ENCODE results near the gene SDCCAG8. TPM values are rescaled to one million over a fixed set of nuclear protein-coding genes. Genes with fewer than 3 reads are reported as not detected.
A peak's percentile ranks its signal among the peaks of the same experiment; 100 is the strongest.
"Not testable (repeated sequence)": the region's sequence is repeated elsewhere in the genome, so short reads cannot be mapped to it uniquely, and the experiment has no call there.

SDCCAG8 gene
- 40.2 and 43.9 TPM in 2 replicates for total RNA-seq (2012; rRNA removed)

DNA sequence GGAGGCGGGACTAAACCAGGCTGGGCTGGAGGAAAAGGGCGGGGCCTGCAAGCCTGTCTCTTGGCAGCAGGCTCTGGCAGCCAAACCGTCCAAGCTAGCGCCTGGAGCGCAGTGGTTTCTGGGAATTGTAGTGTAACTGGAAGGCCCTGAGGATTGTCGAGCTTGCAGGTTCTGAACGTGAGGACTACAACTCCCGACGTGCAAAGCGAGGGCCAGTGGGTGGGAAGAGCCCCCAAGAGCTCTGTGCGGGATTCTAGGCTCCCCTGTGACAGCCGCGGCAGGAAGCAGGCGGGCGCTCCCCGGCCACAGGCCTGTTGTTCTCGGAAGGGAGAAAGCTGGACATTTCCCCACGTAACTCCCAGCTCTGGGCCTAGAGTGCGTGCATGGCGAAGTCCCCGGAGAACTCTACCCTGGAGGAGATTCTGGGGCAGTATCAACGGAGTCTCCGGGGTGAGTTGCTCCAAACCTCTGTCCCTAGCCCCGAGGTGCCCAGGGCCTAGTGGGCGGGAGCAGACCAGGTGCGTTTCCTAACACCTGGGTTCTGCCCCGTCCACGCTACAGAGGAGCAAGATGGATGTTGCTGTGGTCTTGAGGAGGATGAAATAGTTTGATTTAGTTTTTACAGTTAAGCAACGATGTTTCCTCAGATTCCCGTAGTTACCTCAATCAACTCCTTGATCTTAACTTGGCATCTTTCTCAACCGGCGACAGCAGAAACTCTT lies at the start of gene SDCCAG8:
SDCCAG8 (plus strand) TSS at position 251 of the 722 bp plus-strand sequence; CDS start at position 384, 133 bp downstream.
- Histone ChIP-seq H3K36me3 (ENCODE audit: insufficient read depth, low read length) (no peaks in the 10 kb centered on the region), H3K4me2 (ENCODE audit: low read length) (peak within 1 kb of the TSS; percentile 93), H3K9ac (ENCODE audit: low read depth, low read length) (peak within 1 kb of the TSS; percentile 89), H3K27me3 (ENCODE audit: control insufficient read depth, insufficient read depth, low read length) (no peaks in the 10 kb centered on the region), H3K9me3 (replicated peaks; ENCODE audit: low read length) (no peaks in the 10 kb centered on the region), H3K4me1 (ENCODE audit: control insufficient read depth, insufficient read depth, low read length) (peaks cover 23% of the 10 kb centered on the region), H3K4me3 (ENCODE audit: low read length) (peak within 1 kb of the TSS; percentile 98)

DNA sequence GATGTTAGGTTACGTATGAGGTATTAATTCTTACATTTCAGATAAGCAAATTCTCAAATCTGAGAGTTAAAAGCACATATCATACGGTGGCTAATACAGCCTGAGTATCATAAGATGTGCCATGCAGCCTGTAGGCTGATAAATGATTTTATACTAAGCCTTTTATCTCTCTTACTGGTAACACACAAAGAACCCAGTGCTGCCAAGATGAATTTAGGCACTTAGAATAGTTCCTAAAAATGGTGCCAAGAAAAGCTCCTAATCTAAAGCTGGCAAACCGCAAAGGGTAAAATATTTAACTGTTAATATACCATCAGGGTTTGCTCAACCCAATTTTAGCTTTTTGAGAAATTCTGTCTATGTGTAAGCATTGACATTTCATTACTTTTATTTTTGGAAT lies 43.9 kb upstream of the SDCCAG8 start:
- H3K4me2 ChIP-seq (ENCODE audit: low read length); H3K9ac ChIP-seq (ENCODE audit: low read depth, low read length): not testable (repeated sequence)
- peaks cover 21% of the 10 kb centered on the region for H3K4me1 ChIP-seq (ENCODE audit: control insufficient read depth, insufficient read depth, low read length)

GRCh38 chr1:243213045-243213787 lies 42.6 kb upstream of the SDCCAG8 start:
- Histone ChIP-seq H3K4me3 (ENCODE audit: low read length) (no peak overlapping the region), H3K9me3 (replicated peaks; ENCODE audit: low read length) (no peaks in the 10 kb centered on the region), H3K4me1 (ENCODE audit: control insufficient read depth, insufficient read depth, low read length) (peaks cover 21% of the 10 kb centered on the region), H3K4me2 (ENCODE audit: low read length) (peak overlapping the region; percentile 40), H3K36me3 (ENCODE audit: insufficient read depth, low read length) (peaks cover 10% of the 10 kb centered on the region), H3K9ac (ENCODE audit: low read depth, low read length) (peak overlapping the region; percentile 60), H3K27me3 (ENCODE audit: control insufficient read depth, insufficient read depth, low read length) (no peaks in the 10 kb centered on the region)

More for the DNA sequence above, 43.9 kb upstream of the SDCCAG8 start:
- not testable (repeated sequence) for H3K4me3 ChIP-seq (ENCODE audit: low read length); H3K27me3 ChIP-seq (ENCODE audit: control insufficient read depth, insufficient read depth, low read length); H3K36me3 ChIP-seq (ENCODE audit: insufficient read depth, low read length); H3K9me3 ChIP-seq (replicated peaks; ENCODE audit: low read length)

DNA sequence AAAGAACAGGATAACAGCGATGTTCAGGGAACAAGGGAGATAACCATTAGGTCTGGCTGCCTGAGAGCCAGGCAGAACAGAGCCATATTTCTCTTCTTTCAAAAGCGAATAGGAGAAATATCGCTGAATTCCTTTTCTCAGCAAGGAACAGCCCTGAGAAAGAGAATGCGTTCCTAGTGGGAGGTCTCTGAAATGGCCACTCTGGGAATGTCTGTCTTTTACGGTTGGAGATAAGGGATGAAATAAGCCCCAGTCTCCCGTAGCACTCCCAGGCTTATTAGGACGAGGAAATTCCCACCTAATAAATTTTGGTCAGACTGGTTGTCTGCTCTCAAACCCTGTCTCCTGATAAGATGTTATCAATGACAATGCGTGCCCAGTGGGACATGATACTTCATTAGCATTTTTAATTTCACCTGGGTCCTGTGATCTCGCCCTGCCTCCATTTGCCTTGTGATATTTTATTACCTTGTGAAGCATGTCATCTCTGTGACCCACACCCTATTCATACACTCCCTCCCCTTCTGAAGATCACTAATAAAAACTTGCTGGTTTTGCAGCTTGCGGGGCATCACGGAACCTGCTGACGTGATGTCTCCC lies 40.5 kb upstream of the SDCCAG8 start:
- H3K4me3 ChIP-seq (ENCODE audit: low read length); H3K9me3 ChIP-seq (replicated peaks; ENCODE audit: low read length): not testable (repeated sequence)
- peaks cover 27% of the 10 kb centered on the region for H3K36me3 ChIP-seq (ENCODE audit: insufficient read depth, low read length)

DNA sequence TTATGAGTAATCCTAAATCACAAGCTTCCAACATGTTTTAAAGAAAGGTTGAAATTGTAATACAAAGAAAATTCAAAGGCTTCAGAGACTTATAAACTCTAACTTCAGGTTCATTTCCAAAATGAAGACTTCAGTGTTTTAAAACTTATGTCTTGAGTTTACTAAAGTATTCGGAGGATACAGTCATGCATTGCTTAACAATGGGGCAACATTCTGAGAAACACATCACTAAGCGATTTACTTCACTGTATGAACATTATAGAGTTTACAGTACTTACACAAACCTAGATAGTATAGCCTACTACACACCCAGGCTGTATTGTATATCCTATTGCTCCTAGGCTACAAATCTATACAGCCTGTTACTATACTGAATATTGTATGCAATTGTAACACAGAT lies 39.1 kb upstream of the SDCCAG8 start:
- H3K9me3 ChIP-seq (replicated peaks; ENCODE audit: low read length) = no peaks in the 10 kb centered on the region
- no peak overlapping the region for H3K4me3 ChIP-seq (ENCODE audit: low read length)
- H3K4me1 ChIP-seq (ENCODE audit: control insufficient read depth, insufficient read depth, low read length) = peaks cover 21% of the 10 kb centered on the region
- peaks cover 40% of the 10 kb centered on the region for H3K36me3 ChIP-seq (ENCODE audit: insufficient read depth, low read length)
- no peak overlapping the region for H3K4me2 ChIP-seq (ENCODE audit: low read length)
- H3K9ac ChIP-seq (ENCODE audit: low read depth, low read length) = no peak overlapping the region
- H3K27me3 ChIP-seq (ENCODE audit: control insufficient read depth, insufficient read depth, low read length) = no peaks in the 10 kb centered on the region

More for the DNA sequence above, 40.5 kb upstream of the SDCCAG8 start:
- not testable (repeated sequence) for H3K27me3 ChIP-seq (ENCODE audit: control insufficient read depth, insufficient read depth, low read length); H3K4me2 ChIP-seq (ENCODE audit: low read length); H3K9ac ChIP-seq (ENCODE audit: low read depth, low read length)
- peaks cover 21% of the 10 kb centered on the region for H3K4me1 ChIP-seq (ENCODE audit: control insufficient read depth, insufficient read depth, low read length)

DNA sequence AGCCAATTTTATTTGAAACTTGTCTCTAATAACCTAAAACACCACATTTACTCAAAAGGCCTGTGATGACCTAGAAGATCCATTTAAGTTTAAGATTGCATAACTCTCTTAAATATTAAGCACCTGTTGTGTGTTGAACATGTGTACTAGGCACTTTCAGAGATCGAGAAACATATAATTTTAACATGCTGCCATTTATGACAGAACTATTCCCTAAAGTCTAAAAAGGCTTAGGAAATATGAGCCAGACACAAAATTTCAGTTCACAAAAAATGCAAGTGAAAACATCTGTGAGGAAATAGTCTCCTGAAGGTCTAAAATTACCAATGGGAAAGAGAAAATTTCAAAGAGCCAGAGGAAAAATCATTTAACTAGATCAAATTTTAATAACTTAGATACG lies 38.5 kb upstream of the SDCCAG8 start:
- Histone ChIP-seq H3K27me3 (ENCODE audit: control insufficient read depth, insufficient read depth, low read length) (no peaks in the 10 kb centered on the region), H3K9ac (ENCODE audit: low read depth, low read length) (no peak overlapping the region), H3K4me2 (ENCODE audit: low read length) (no peak overlapping the region), H3K36me3 (ENCODE audit: insufficient read depth, low read length) (peaks cover 46% of the 10 kb centered on the region), H3K9me3 (replicated peaks; ENCODE audit: low read length) (no peaks in the 10 kb centered on the region), H3K4me3 (ENCODE audit: low read length) (no peak overlapping the region), H3K4me1 (ENCODE audit: control insufficient read depth, insufficient read depth, low read length) (peaks cover 15% of the 10 kb centered on the region)

DNA sequence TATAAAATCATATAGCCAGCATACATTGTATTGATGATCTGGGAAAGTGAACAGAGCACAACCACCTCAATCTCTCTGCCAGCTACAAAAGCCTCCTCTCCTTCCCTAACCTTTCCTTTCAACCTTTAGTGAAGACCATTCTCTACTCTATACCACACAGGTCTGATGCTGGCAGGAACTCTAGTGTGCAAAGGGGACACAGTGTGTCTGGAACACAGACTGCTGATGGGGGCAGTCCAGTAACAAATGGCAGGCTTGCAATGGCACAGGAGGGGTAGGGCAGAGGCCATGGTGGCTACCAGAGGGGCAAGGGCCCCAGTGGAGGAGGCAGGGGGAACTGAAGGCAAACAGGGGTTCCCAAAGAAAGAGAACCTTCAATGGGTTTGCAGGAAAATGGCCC lies 37.8 kb upstream of the SDCCAG8 start:
- peaks cover 8% of the 10 kb centered on the region for H3K4me1 ChIP-seq (ENCODE audit: control insufficient read depth, insufficient read depth, low read length)
- H3K36me3 ChIP-seq (ENCODE audit: insufficient read depth, low read length) = peaks cover 54% of the 10 kb centered on the region
- no peak overlapping the region for H3K4me2 ChIP-seq (ENCODE audit: low read length)
- no peak overlapping the region for H3K9ac ChIP-seq (ENCODE audit: low read depth, low read length)
- H3K9me3 ChIP-seq (replicated peaks; ENCODE audit: low read length) = no peaks in the 10 kb centered on the region
- H3K4me3 ChIP-seq (ENCODE audit: low read length) = no peak overlapping the region
- no peaks in the 10 kb centered on the region for H3K27me3 ChIP-seq (ENCODE audit: control insufficient read depth, insufficient read depth, low read length)

DNA sequence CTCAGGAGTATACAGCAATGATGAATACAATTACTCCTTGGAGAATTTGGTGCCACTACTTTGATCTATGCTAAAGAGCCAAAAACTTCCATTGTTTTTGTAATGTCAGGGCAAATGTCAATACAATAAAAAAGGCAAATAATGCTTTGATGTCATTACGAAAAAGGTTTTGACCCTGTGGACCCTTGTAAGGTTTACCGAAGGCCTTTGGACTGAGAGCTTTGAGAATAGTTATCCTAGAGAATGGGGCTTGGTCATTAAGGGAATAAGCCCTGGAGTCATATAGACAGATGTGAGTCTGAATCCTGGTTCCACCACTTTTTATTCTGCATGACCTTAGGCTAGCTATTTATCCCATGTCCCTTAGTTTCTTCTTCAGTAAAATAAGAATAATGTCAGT lies 28.2 kb upstream of the SDCCAG8 start:
- Histone ChIP-seq H3K9me3 (replicated peaks; ENCODE audit: low read length) (peaks cover 6% of the 10 kb centered on the region), H3K4me2 (ENCODE audit: low read length) (no peak overlapping the region), H3K27me3 (ENCODE audit: control insufficient read depth, insufficient read depth, low read length) (no peaks in the 10 kb centered on the region), H3K4me1 (ENCODE audit: control insufficient read depth, insufficient read depth, low read length) (no peaks in the 10 kb centered on the region), H3K4me3 (ENCODE audit: low read length) (no peak overlapping the region), H3K36me3 (ENCODE audit: insufficient read depth, low read length) (peaks cover 30% of the 10 kb centered on the region), H3K9ac (ENCODE audit: low read depth, low read length) (no peak overlapping the region)

DNA sequence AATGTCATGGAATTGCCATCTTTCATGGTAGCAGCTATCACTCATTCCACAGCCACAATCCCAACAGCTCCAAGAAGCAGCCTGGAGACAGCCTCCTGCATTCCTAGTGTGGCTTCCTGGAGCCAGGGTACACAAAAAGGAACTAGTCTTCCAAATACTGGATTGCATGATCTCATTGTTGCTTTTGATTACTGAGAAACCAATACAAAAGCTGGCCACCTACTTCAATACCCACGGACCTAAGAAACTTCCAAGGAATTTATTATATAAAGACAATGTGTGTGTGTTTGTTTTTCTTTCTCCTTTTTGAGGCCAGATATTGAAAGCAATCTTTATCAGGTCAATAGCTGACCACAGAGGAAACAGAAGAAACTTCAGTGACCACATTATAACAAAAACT lies 26.3 kb upstream of the SDCCAG8 start:
- Histone ChIP-seq H3K4me1 (ENCODE audit: control insufficient read depth, insufficient read depth, low read length) (peaks cover 6% of the 10 kb centered on the region), H3K36me3 (ENCODE audit: insufficient read depth, low read length) (peaks cover 13% of the 10 kb centered on the region), H3K4me2 (ENCODE audit: low read length) (no peak overlapping the region), H3K9me3 (replicated peaks; ENCODE audit: low read length) (peaks cover 6% of the 10 kb centered on the region), H3K9ac (ENCODE audit: low read depth, low read length) (no peak overlapping the region), H3K27me3 (ENCODE audit: control insufficient read depth, insufficient read depth, low read length) (no peaks in the 10 kb centered on the region), H3K4me3 (ENCODE audit: low read length) (no peak overlapping the region)

GRCh38 chr1:243230914-243231313 lies 24.9 kb upstream of the SDCCAG8 start:
- Histone ChIP-seq H3K36me3 (ENCODE audit: insufficient read depth, low read length) (peaks cover 11% of the 10 kb centered on the region), H3K4me1 (ENCODE audit: control insufficient read depth, insufficient read depth, low read length) (peaks cover 20% of the 10 kb centered on the region), H3K4me3 (ENCODE audit: low read length) (no peak overlapping the region), H3K9ac (ENCODE audit: low read depth, low read length) (no peak overlapping the region), H3K27me3 (ENCODE audit: control insufficient read depth, insufficient read depth, low read length) (no peaks in the 10 kb centered on the region), H3K4me2 (ENCODE audit: low read length) (no peak overlapping the region), H3K9me3 (replicated peaks; ENCODE audit: low read length) (peaks cover 6% of the 10 kb centered on the region)

DNA sequence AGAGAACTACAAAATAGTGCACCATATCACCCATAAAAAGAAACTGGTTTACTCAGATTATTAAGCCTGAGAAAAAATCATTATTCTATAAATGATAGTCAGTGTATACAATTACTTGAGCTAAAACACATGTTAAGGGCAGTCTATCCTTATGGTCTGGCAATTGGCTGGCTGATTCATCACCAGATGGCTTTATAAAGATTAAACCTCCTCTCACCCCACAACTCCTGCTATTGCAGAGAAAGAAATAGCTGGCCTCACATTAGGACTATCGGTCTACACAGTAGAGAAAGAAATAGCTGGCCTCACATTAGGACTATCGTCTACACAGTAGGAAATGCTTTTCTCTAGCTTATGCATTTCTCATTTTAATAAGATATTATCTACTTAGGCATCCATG lies 21.9 kb upstream of the SDCCAG8 start:
- H3K4me1 ChIP-seq (ENCODE audit: control insufficient read depth, insufficient read depth, low read length) = peaks cover 26% of the 10 kb centered on the region
- H3K9ac ChIP-seq (ENCODE audit: low read depth, low read length) = no peak overlapping the region
- peaks cover 15% of the 10 kb centered on the region for H3K36me3 ChIP-seq (ENCODE audit: insufficient read depth, low read length)
- H3K4me2 ChIP-seq (ENCODE audit: low read length) = no peak overlapping the region
- no peaks in the 10 kb centered on the region for H3K27me3 ChIP-seq (ENCODE audit: control insufficient read depth, insufficient read depth, low read length)
- H3K4me3 ChIP-seq (ENCODE audit: low read length) = no peak overlapping the region
- peaks cover 6% of the 10 kb centered on the region for H3K9me3 ChIP-seq (replicated peaks; ENCODE audit: low read length)

Measured in skeletal muscle satellite cell (primary cell).